ENCODE data around the gene DAZAP2.

GRCh38 chr12:51262758-51263177, 24.1 kb downstream of the DAZAP2 start:
- no peak for TF ChIP-seq SPI1 (IDR thresholded peaks at IDR 0.05; ENCODE audit: borderline replicate concordance, low read depth)
- peak; percentile 28 for TF ChIP-seq CTCF (IDR thresholded peaks at IDR 0.05; ENCODE audit: insufficient read depth, low read length)
- TF ChIP-seq REST (IDR thresholded peaks at IDR 0.05; ENCODE audit: insufficient replicate concordance, low read depth): no peak

All from HL-60 (cell line).